Germinal center (tissue), 1 donor: ENCODE data around the gene NEDD4L.

ENCODE experiments used
- DNase-seq: peaks from one replicate; pipeline ENCODE4 v3.0.0; 2012; ENCODE audit warnings: mixed read lengths, low spot score

Gene NEDD4L

DNA sequence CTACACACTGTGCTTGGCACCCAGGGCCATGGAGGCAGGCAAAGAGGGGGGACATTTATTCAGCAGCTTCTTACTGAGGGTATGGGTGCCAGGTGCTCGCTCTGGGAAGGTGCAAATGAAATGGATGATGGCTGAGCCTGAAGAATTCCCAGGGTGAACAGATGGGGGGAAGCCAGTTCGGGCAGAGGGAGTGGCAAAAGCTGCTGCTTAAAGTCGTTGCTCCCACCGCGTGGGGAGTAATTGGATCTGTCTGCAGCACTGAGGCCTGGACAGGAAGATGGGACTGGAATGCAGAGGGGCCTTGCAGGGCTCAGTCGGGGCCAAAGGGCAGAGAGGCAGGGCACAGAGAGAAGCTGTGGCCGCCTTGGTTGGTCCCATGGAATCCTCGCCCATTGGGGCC lies 51.2 kb downstream of the NEDD4L start:
- no peak for DNase-seq

DNA sequence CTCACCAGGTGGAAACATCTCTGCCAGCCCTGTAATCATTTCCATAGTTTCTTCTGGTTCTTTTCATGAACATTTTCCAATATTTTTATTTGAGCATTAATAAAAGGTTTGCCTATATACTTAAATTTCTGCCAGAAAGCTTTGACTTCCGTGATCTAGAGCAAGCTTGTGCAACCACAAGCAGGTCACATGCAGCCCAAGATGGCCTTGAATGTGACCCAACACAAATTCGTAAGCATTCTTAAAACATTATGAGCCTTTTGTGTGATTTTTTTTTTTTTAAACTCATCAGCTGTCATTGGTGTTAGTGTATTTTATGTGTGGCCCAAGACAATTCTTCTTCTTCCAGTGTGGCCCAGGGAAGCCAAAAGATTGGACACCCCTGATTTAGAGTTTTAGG lies 51.6 kb downstream of the NEDD4L start:
- DNase-seq: no peak

DNA sequence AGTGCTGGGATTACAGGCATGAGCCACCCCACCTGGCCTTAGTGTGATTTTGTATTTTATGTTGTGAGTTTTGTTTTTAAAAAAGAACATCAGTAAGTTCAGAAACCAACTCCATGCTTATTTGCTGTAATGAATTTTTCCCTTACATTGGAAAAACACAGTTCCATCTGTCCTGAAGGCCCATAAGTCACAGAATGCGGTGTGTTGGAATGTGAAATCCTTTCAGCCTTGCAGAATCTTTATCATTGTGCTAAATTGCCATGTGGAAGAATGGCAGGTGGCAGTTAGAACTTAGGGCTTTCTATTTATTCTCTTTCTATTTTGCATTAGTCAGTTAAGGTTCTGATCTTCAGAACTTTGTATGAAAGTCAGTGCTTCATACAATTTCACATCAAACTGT lies 52.6 kb downstream of the NEDD4L start:
- DNase-seq: no peak

DNA sequence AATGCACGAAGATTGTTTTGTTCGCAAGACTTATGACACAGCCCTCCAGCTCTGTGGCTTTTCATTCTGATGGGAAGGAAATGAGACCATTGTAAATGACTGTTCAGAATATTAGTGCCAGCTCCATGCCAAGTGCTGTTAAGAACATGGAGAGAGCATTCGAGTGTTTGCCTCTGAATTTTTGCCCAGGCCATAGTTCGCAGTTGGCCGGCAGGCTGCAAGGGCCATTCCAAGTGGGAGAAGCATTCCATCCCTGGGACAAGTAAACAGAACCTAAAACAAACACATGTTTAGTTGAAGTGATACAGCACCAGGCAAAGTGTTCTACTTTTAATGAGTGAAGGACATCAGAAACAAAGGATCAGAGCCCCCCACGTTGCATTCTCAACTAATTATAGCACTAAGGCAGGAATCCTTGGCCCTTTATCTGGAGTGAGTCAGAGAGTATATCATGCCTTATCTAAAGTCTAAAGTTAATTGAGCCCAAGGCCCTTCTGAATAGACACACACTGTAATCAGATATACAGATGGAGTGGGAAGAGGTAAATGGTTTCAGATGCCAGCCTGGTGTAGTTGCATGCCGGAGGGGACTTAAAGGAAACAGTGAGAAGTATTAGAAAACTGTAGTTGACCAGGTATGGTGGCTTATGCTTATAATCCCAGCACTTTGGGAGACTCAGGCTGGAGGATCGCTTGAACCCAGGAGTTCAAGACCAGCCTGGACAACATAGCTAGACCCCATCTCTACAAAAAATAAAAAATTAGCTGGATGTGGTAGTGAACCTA lies 53.3 kb downstream of the NEDD4L start:
- DNase-seq: no peak

DNA sequence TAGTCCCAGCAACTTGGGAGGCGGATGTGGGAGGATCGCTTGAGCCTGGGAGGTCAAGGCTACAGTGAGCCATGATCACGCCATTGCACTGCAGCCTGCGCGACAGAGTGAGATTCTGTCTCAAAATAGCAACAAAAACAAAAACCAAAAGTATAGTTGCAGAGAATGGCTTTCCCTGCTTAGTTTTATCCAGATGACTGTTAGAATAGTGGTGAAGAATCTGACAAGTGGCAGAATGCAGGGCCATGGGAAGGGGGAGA lies 53.8 kb downstream of the NEDD4L start:
- no peak for DNase-seq

DNA sequence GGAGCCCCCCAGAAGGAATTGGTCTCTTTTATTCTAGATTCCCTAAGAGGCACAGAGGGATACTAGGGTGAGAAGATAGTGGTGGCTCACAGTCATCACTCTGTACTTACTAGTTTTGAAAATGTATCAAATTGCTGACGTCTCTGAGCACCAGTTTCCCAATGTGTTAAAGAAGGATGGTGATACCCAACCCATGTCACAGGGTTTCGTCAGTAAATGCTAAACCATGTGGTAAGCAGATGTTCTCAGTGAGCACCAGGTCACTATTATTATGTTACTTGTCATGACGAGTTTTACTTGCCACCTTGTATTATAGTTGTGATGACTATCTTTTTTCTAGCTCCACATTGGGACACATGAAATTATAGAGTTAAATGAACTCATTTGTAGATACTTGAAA lies 54.7 kb downstream of the NEDD4L start:
- DNase-seq: no peak

DNA sequence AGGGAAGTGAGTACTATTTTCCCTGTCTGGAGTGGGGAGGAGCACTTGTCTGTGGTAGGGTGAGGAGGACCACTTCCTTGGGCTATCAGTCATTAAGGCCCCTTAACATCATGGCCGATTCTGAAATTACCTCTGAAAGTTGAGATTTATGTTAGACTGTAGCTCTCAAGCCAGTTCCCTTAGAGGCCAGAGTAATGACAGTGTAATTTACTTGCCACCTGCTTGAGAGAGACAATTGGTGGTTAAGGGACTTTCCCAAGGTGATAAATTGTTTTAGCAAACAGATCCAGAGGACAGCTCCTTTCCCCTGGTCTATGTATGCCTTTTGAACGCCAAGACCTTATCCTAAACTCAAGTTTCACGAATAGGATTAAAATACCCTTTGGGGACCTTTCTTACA lies 56.1 kb downstream of the NEDD4L start:
- DNase-seq: no peak

DNA sequence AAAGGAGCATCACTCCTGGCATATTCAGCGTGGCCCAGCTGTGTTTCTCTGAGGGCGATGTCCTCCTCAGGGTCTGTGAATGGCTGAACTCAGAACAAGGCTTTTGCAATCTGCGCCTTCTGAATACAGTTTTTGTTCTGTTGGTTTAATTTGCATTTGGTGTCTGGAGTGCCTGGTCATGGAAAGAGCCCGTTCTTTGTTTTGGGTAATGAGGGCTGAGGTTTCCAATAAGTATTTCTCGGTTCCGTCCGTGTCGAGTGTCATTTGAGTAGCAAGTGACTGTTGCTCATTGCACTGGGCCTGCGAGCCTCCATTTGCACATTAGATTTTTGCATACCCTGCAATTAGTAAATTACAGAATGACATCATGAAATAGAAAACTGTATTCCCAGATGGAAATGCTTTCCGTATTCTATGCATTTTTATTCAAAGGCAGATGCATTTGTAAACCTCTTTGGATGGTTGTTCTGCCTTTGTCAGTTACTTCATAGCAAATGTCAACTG lies 57.3 kb downstream of the NEDD4L start:
- no peak for DNase-seq

DNA sequence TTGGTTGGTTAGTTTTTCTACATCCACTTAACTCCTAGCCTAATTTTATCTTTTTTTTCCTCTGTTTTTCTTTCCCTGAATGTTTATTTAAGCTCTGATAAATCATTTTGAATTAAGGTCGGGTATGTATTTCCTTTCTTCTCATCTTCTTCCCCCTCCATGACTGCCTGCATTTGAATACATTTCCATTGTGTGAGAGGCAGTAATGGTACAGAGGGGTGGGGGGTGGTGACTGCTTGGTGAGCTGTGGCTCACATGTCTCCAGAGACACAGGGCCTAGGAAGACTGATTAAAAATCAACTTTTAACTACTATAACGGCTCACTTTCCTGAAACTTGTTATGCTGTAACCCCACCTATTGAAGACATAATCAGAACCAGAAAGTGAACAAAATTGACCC lies 58.0 kb downstream of the NEDD4L start:
- no peak for DNase-seq

DNA sequence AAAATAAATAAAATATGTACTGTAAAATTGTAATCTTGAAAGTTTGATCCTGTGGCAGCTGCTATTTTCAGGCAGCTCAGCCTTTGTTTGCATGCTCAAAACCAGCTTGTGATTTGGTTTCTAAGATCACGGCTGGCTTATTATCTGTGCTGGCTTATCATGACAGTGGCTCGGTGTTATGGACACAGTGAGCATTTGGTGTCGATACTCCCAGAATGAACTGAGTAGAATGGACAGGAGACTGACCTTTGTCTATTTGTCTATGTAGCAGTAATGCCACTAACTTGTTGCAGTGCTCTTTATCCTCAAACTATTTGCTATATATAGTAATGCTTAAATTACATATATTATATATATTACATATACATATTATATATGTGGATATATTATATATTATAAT lies 58.8 kb downstream of the NEDD4L start:
- DNase-seq: no peak

DNA sequence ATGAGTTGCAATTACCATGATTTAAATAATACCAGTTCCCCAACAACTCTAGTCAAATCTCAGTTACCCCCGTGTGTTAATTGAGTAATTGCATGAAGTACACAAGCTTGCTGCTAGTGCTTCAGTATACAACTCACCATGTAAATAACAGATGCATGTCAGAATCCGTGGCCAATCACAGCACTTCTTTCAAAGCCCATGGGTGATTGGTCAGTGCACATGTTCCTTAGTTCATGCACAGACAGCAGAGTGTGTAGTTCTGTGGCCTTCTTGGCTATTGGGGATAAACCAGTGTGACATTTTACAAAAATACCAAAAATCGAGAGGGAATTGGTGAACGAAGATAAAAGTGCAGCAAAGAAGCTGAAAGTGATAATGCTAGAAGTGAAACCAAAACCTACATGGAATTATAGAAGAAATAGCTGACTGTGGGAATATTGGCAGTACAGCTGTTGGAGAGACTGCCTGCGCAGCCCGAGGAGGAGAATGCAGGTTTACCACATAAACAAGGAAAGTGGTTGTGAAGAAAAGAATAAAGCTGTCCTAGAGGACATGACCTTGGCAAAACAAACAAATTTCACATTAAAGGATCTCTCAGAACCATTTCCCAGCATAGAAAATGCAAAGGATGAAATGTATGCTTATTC lies 59.4 kb downstream of the NEDD4L start:
- no peak for DNase-seq

DNA sequence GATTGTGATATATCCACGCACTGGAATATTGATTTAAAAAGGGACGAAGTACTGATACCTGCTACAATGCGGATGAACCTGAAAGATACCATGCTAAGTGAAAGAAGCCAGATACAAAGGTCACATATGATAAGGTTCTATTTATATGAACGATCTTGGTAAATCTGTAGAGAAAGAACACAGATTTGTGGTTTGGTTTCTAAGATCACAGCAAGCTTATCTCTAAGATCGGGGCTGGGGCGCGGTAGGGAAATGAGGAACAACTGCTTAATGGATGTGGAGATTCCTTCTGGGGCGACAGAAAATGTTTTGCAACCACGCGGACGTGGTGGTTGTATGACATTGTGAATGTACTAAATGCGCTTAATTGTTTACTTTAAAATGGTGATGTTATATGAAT lies 60.1 kb downstream of the NEDD4L start:
- DNase-seq: no peak

DNA sequence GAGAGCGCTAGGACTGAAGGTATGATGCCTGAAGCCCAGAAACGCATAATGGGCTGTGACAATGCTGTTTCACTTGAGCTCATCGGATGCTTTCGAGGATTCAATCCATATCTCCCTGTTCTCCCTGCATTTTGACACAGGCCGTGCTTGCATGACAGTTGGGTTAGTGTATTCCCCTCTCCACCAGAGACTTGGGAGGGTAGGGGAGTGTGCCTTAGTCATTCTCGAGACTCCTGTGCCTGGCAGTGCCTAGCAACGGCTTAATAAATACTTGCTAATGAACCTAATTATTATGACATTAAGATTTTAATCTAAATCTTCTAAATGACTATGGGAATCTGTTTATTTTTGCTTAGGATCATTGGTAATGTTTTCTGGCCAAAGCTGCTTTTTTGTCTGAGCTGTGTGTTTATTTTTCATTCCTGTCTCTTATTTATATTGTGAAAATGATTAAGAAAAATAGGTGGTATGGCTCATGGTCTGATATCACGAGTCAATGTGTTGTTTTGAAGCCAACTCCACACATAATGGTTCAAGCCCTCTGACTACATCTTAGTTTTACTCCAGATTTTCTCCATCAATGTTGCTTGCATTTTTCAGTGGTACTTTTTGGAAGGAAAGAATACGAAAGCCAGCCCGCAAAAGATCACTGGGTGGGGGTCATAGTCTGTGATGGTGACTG lies 61.3 kb downstream of the NEDD4L start:
- DNase-seq: no peak

DNA sequence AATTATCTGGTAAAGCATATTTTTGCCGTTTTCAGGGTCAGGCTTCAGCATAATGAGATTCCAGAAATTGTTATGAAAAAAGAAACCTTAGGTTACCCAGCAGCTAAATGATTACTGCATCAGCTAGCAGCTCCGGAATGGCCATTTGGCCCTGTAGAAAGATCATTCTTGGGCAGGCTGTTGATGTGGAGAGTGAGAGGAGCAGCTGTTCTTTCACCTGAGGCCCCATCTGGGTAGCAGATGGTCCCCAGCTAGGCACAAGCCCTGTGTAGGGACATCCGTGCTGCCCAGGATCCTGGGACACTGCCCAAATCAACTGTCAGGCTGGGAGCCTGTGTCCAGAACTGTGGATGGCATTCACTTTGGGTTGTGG lies 61.8 kb downstream of the NEDD4L start:
- DNase-seq: no peak

DNA sequence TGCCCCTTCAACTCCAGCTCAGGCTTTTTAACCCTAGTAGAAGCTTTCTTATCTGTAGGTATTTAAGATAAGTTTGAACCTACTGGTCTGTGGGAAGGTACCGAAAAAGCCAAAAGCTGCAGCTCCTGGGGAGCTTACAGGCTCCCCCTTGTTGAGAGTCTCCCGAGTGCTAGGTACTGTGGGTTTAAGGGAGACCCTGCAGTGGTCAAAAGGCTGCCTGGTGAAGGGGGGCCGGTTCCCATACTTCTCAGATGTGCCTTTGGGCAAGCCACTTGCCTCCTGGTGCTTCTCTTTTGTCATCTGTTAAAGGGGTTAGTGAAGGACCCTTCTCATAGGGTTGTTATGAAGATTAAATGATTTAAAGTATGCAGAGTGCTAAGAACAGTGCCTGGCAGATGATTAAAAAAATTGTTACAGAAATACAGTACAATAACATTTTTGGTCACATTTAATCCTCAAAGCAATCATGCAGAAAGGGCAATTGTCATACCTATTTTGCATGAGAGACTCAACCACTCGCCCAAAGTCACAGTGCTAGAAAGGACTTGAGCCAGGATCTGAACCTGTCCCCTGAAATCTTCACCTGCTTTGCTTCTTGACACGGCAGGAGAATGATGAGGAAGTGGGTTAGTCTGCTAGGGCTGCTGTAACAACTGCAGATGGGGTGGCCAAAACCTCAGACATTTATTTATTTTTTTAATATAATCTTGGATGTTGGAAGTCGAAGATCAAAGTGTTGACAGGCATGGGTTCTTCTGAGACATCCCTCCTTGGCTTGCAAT lies 62.5 kb downstream of the NEDD4L start:
- no peak for DNase-seq

DNA sequence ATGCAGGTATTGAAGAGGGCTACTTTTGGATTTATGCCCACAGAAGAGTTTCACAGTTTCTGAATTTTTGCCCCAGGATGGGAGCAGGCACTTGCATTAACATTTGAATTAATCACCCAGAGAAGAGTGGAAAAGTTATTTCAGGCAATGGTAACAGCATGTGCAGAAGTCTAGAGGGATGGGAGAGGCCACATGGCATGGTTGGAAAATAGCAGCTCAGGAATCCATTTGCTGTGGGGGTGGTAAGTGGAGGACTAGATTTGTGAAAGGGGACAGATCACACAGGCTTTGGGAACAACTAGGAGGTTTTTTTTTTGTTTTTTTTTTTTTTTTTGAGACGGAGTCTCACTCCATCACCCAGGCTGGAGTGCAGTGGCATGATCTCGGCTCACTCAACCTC lies 65.2 kb downstream of the NEDD4L start:
- DNase-seq: no peak

DNA sequence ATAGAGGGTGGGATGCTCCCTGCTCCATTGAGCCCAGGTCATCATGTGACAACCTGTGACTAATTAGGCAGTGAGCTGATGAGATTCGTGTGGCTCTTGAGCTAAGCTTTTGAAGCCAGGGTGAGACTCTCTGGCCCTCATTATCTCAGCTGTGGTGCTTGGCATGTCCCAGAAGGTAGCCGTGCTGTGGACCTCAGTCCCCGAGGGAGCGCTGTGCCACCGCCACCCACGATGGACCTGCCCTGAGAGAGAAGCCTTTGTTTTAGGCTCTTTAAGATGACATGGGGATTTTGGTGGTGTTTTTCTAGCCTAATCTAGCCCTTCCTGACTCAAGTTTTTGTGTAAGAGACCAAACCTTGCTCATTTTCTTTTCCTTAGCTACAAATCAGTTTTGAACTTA lies 66.4 kb downstream of the NEDD4L start:
- DNase-seq: no peak

DNA sequence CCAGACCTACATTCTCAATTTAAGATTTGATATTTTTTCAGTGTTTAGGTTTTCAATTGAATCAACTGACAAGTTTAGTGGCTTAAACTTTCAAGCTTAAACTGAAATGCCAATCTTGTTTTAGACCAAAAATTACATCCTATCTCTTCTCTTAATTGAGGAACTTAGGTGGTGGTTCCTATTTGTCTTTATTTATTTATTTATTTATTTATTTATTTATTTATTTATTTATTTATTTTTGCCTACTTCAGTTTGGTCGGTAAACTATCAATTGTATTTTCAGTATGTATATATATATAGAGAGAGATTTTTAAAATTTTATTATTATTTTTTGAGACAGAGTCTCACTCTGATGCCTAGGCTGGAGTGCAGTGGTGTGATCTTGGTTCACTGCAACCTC lies 68.1 kb downstream of the NEDD4L start:
- no peak for DNase-seq

DNA sequence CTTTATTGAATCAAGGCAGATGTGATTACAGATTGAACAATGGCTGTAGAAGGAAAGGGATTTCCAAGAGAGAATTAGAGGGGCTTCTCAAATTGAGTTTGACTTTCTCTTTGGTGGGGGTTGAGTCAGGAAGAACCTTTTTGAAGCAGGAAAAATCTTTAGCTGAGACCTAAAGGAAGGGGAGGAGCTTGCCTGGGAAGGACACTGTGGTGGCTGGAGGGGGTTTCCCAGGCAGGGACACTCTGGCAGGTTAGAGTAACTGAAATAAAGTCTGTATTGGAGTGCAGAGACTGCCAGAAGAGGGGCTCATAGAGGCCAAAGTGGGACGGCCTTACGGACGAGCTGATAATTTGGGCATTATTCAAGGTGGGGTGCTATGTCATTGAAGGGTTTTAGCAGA lies 69.3 kb downstream of the NEDD4L start:
- DNase-seq: no peak

DNA sequence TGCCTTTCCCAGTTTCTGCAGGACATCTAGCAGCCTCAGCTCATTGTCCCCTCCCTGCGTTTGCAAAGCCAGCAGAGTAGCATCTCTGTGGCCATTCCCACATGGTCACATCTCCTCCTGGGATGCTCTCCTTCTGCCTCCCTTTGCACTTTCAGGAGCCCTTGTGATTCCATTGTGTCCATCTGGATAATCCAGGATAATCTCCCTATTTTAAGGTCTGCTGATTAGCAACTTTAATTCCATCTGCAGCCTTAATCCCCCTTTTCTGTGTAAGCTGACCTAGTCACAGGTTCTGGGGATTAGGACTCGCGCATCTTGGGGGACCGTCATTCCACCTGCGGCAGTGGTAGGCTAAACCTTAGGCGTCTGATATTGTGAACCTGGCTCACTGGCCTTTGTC lies 70.7 kb downstream of the NEDD4L start:
- no peak for DNase-seq

DNA sequence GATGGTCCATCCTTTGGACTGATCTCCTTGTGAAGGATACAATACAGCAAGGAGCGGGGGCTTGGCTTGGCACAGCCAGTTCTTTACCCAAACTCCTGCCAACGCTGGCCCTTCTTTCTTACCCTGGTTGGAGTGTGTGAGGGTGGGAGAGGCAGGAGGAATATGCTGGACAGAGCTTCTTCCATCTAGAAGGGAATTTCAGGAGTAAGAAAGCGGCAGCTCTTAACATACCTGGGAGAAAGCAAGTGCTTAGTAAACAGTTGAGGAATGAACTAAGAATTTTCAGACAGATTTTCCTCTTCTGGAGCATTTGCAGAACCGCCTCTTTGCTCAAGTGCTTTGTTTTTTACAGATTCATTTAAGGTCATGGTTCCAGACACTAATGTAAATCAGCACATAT lies 72.8 kb downstream of the NEDD4L start:
- DNase-seq: no peak

DNA sequence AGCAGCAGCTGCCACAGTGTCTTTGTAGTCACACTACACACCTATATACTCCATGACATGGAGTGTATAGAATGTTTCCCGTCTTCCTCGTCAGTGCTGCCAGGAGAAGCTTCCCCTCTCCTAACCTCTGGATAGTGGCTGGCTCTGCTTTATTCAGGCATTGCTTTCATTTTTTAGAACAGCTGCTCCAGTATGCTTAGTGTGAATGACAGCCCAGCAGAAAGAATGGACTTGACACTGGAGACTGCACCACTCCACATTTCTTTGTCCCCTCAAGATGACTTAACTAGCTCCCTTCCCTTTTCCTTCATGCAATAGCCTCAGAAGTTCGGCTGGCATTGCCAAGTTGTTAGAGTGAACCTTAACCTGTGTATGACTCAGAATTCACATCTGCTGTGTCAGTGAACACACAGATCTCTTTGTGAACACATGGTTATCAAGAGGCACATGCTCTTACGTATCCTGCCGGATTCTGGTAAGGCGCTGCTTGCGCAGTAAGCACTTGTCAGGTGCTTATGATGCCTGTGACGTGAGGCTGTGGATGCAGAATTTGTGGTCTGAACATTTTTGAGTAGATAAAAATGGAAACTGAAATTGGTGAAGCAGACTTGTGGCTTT lies 73.9 kb downstream of the NEDD4L start:
- DNase-seq: no peak
